Lower leg skin (tissue), 4 donors: Measurements from ENCODE around the gene RPH3AL. TPM values are rescaled to one million over a fixed set of nuclear protein-coding genes. Genes with fewer than 3 reads are reported as not detected.
A peak's percentile ranks its signal among the peaks of the same experiment; 100 is the strongest.

Experiments used
- DNase-seq, 2 donors: peaks; one replicate each; pipeline ENCODE4 v3.0.0-alpha.2; 2019; ENCODE audit warnings: low spot score in 2 of 2
- H3K4me3 ChIP-seq: fragments of 200-600 bp; sonication (generic); 2 replicates; pipeline ENCODE4 v1.5.1; 2017; ENCODE audit warnings: mild to moderate bottlenecking, low read depth; ENCODE audit not compliant: poor library complexity, severe bottlenecking
- POLR2A ChIP-seq, 2 donors: fragments of 450-650 bp; IDR thresholded peaks; one replicate each; pipeline ENCODE4 v1.6.1; 2016 to 2017; ENCODE audit warnings: antibody characterized with exemption in 2 of 2, mild to moderate bottlenecking in 1 of 2, moderate library complexity in 1 of 2
- WGBS, 2 donors: methylation state at CpG; one replicate each; pipeline ENCODE4 v1.1.5; 2018; 5-methylcytosine and 5-hydroxymethylcytosine counted together
- intact Hi-C: fragments of 100-400 bp; cut with DNase I; formaldehyde crosslinking; loops from one replicate; pipeline ENCODE4 v1.15.0; 2023; ENCODE audit warnings: low total_unique reads
- total RNA-seq, 4 donors: library from RNA; depleted of rRNA; stranded (reverse); fragments of >200 nt; gene quantifications; one replicate each; pipeline ENCODE4 v1.1.0, GENCODE V29; 2016
- TF ChIP-seq, protein P1 (sequence below), 3 donors: fragments of 450-650 bp; IDR thresholded peaks; one replicate each; pipeline ENCODE4 v1.5.1; 2016; ENCODE audit warnings: antibody characterized with exemption in 3 of 3, mild to moderate bottlenecking in 3 of 3, moderate library complexity in 2 of 3

RPH3AL gene
- total RNA-seq, 4 donors from 2014 or later: 8.6 to 22.9 (median 15.9) TPM

DNA sequence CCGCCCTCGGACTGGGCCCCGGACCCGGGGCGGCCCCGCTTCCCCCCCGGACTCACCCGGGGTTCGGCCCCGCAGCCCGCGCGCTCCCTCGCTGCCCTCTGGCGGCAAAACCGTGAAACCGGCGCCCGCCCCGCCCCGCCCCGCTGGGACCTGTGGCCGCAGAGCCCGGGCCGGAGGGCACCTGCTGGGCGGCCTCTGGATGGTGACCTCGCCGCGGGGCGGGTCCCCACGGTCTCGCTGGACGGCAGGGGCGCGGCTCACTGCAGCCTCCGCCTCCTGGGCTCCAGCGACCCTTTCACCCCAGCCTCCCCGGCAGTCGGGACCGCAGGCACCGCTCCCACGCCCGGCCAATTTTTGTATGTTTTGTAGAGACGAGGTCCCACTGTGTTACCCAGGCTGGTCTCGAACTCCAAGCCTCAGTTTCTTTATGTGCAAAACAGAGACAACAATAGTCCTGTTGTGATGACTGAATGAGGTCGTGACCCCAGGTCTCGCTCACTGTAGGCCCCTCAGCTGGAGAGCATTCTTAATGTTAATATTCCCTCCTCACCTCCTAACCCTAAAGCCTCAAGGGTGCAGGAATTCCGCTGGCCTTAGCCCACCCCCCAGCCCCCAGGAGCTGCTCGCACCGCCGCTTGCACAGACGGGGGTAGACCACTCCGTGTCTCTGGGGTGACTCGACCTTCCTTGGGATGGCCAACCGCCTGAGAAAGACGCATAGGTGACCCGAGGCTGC is 33.7 kb upstream of the RPH3AL start:
- WGBS, 2 donors: 15 to 21% methylated on average over 32 to 41 of the region's 57 CpGs
- intact Hi-C loops: loop anchor here (5.0 kb wide), 1 partner anchor 239 kb away; no protein-coding TSS in a partner anchor
- TF ChIP-seq POLR2A (IDR thresholded peaks at IDR 0.05): no peak
- TF ChIP-seq, protein P1, sequence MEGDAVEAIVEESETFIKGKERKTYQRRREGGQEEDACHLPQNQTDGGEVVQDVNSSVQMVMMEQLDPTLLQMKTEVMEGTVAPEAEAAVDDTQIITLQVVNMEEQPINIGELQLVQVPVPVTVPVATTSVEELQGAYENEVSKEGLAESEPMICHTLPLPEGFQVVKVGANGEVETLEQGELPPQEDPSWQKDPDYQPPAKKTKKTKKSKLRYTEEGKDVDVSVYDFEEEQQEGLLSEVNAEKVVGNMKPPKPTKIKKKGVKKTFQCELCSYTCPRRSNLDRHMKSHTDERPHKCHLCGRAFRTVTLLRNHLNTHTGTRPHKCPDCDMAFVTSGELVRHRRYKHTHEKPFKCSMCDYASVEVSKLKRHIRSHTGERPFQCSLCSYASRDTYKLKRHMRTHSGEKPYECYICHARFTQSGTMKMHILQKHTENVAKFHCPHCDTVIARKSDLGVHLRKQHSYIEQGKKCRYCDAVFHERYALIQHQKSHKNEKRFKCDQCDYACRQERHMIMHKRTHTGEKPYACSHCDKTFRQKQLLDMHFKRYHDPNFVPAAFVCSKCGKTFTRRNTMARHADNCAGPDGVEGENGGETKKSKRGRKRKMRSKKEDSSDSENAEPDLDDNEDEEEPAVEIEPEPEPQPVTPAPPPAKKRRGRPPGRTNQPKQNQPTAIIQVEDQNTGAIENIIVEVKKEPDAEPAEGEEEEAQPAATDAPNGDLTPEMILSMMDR (IDR thresholded peaks at IDR 0.05): no peak
- peak; percentile 42 to 95 for DNase-seq
- H3K4me3 ChIP-seq: no peak overlapping the region

DNA sequence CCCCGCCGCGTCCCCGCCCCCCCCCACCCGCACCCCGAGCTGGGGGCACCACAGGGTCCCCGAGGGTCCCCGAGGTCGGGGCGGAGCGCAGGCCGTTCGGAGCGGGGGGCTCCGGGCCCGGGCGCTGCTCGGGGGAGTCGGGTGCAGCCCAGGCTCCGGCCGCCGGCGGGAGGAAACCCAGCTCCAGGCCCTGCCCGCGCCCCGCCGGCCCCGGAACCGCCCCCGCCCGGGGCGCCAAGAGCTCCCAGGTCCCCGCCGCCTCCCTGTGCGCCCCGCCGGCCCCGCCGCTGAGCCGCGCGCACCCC is 33.2 kb upstream of the RPH3AL start:
- no peak for DNase-seq
- TF ChIP-seq, protein P1 (IDR thresholded peaks at IDR 0.05): no peak
- no peak for TF ChIP-seq POLR2A (IDR thresholded peaks at IDR 0.05)
- intact Hi-C loops: loop anchor here (5.0 kb wide), 1 partner anchor 238 kb away; no protein-coding TSS in a partner anchor
- no peak overlapping the region for H3K4me3 ChIP-seq
- WGBS, 2 donors: no CpG with 5 or more reads among the region's 42 CpGs

DNA sequence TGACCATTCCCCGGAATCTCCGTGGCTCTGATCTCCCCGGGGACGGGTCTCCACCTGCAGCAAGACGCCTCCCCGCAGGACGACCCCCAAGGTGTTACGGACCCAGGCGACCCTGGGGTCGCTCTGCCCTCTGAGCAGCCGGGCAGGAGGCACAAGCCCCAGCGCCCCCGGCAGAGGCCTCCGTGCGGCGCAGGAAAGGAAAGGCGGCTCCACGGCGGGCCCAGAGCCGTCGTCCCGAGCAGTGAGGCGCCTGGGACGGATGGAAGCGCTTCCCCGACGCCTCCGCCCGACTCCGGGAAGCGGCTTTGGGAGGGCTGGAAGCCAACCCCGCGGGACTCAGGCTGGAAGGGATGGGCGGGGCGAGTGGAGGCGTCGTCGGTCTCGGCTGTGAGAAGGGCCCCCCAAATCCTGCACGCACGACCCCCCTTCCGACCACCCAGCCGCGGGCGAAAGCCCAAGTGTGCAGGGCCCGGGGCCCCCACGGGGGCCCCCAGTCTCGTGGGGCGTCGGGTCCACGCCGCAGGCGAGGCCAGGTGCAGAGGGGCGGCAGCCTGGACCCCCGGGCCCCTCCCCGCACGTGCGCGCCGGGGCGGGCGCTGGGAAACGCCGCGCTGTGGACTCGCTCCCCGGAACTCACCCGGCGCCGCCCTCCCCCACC is 32.7 kb upstream of the RPH3AL start:
- WGBS, 2 donors: 2% methylated on average over 44 of the region's 70 CpGs; no CpG with 5 or more reads in 1 of the 2 donors
- peak in 1 of 2 donors; percentile 89 for DNase-seq
- intact Hi-C loops: loop anchor here (5.0 kb wide), 1 partner anchor 238 kb away; no protein-coding TSS in a partner anchor
- TF ChIP-seq POLR2A (IDR thresholded peaks at IDR 0.05): no peak
- TF ChIP-seq, protein P1 (IDR thresholded peaks at IDR 0.05): no peak
- no peak overlapping the region for H3K4me3 ChIP-seq

DNA sequence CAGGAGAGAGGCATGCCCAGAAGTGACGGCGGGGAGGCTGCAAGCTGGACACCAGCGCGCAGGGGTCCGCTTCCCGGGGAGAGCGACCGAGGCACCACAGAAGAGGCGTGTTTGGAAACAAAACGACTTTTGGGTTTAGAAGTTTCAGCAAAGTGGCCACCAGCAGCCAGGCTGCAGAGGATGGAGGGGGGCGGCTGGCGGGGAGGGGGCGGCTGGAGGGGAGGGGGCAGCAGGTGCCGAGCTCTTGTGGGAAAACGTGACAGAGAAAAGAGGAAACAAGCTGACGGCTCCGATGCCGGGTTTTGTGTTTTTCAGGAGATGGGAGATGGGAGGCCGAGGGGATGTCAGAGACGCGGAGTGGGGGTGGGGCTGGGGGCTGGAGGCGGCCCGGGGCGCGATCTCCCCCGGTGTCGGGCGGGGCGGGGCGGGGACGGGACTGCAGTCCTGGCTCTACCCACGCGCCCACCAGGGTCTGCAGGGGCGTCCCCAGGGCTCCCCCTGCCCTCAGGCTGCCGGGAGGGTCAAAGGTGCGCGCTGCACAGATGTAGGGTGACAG is 32.1 kb upstream of the RPH3AL start:
- WGBS, 2 donors: 42 to 46% methylated on average over 28 to 30 of the region's 37 CpGs

DNA sequence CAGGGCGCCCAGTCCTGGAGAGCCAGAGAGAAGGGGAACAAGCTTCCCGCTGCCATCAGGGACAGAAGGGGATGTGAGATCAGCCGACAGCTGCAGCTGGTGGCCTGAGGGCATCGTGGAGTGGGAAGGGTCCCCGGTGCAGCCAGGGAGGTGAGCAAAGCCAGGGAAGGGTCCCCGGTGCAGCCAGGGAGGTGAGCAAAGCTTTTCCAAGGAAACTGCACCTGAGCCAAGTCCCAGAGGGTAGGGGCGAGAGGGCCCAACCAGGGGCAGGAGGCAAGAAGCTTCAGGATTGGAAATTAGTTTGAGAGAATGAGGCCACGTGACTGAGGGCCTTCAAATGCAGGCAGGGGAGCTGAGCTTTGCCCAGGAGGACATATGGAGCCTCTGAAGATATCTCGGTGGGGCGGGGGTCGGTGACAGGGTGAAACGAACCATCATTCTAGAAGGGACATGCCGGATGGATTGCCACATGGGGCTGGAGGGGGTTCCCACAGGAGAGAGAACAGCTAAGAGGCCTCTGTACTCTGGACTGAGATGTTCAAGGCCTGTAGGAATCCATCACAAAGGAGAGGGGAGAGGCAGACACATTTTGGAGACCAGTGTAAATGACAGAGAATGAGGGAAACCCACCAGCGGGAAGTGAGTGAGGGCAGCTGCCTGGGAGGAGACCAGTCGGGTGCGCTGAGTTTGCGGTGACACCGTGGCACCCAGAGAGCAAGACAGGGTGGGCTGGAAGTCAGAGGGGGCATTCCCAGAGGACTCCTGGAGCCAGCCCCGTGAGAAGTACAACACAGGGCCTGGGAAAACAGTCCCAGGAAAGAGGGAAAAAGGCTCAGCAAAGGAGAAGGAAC is 31.4 kb upstream of the RPH3AL start:
- no peak for TF ChIP-seq POLR2A (IDR thresholded peaks at IDR 0.05)
- TF ChIP-seq, protein P1 (IDR thresholded peaks at IDR 0.05): no peak
- H3K4me3 ChIP-seq: no peak overlapping the region
- intact Hi-C loops: no loop called here
- WGBS, 2 donors: 80 to 82% methylated on average over 19 of the region's 19 CpGs
- no peak for DNase-seq

More for the DNA sequence above, 32.1 kb upstream of the RPH3AL start:
- intact Hi-C loops: loop anchor here (5.0 kb wide), 1 partner anchor 237 kb away; no protein-coding TSS in a partner anchor
- no peak overlapping the region for H3K4me3 ChIP-seq
- no peak for TF ChIP-seq POLR2A (IDR thresholded peaks at IDR 0.05)
- TF ChIP-seq, protein P1 (IDR thresholded peaks at IDR 0.05): no peak
- no peak for DNase-seq
